ENCODE results near the gene ANKRD27.

Gene ANKRD27

DNA sequence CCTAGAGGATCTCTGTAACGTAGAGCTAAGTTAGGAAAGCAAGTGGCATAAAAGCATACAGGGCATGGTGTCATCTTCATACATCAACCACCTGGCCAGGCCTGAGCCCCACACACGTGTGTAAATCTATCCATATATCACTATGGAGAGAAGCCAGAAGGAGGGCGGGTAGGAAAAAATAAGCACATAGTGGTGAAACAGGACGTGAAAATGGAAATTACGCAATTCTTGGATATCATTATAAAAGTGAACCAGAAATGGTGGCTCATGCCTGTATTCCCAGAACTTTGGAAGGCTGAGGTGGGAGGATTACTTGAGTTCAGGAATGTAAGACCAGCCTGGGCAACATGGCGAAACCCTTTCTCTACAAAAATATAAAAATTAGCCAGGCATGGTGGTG is 50.6 kb downstream of the ANKRD27 start:
- H3K23ac ChIP-seq (ENCODE audit: low read length): no peak overlapping the region
- no peak overlapping the region for H2BK120ac ChIP-seq (ENCODE audit: insufficient read depth, low read length, poor library complexity)
- no peak overlapping the region for H3K9ac ChIP-seq (ENCODE audit: low read length)
- H3K4me3 ChIP-seq (ENCODE audit: low read depth, low read length): no peak overlapping the region
- H4K12ac ChIP-seq (ENCODE audit: low read depth, low read length): no peak overlapping the region
- no peak overlapping the region for H4K91ac ChIP-seq (ENCODE audit: low read depth, low read length)
- no peak overlapping the region for H2AFZ ChIP-seq (ENCODE audit: insufficient read depth, low read length, poor library complexity)
- no peak overlapping the region for H3K27ac ChIP-seq (ENCODE audit: low read depth, low read length)
- WGBS (ENCODE audit: extremely low coverage, insufficient coverage, insufficient read length): no CpG with 5 or more reads among the region's 6 CpGs
- H4K8ac ChIP-seq (ENCODE audit: low read depth, low read length): no peak overlapping the region
- no peaks in the 10 kb centered on the region for H3K79me1 ChIP-seq (ENCODE audit: low read length)
- H2AK5ac ChIP-seq (ENCODE audit: low read length): no peak overlapping the region
- H3K27me3 ChIP-seq (ENCODE audit: insufficient read depth, low read length): no peaks in the 10 kb centered on the region
- no peak for DNase-seq
- peaks cover 45 to 46% of the 10 kb centered on the region in 2 experiments for H3K36me3 ChIP-seq (ENCODE audit: control insufficient read depth in 1 of 2, insufficient read depth in 2 of 2, low read length in 2 of 2)
- no peak overlapping the region for H2BK12ac ChIP-seq (ENCODE audit: low read length)
- H3K79me2 ChIP-seq (ENCODE audit: control insufficient read depth, insufficient read depth, low read length, poor library complexity): no peaks in the 10 kb centered on the region
- no peak overlapping the region for H2BK5ac ChIP-seq (ENCODE audit: low read depth, low read length, poor library complexity)
- H3K4me1 ChIP-seq (ENCODE audit: control insufficient read depth in 1 of 2, insufficient read depth in 2 of 2, low read length in 2 of 2): no peaks in the 10 kb centered on the region
- H3K4me2 ChIP-seq (ENCODE audit: low read length): no peak overlapping the region
- no peak overlapping the region for H3K4ac ChIP-seq (ENCODE audit: low read depth, low read length)
- no peak overlapping the region for H3K14ac ChIP-seq (ENCODE audit: low read length)
- H3K9me3 ChIP-seq (ENCODE audit: insufficient read depth, low read depth, low read length): peaks cover 2% of the 10 kb centered on the region
- no peak overlapping the region for H3K18ac ChIP-seq (ENCODE audit: low read length)

DNA sequence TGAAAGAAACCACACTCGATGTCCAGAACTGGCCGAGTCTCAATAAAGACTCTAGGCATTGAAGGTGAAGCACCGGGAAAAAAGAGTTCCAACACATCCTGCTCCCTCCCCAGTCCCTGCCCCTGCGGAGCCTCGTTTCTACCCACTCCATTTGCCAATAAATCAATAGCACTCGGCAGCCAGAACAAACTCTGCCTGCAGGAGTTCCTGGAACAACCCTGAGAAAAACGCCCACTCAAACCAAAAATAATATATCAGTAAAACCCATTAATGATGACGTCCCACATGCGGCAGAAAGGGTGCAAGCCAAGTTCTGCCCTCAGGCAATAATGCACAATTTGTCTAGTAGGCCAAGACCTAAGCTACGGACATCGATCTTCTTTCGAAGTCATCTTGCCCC is 53.0 kb downstream of the ANKRD27 start:
- Histone ChIP-seq H3K14ac (ENCODE audit: low read length) (no peak overlapping the region), H3K9me3 (ENCODE audit: insufficient read depth, low read depth, low read length) (no peaks in the 10 kb centered on the region), H3K4me3 (ENCODE audit: low read depth, low read length) (no peak overlapping the region), H2BK12ac (ENCODE audit: low read length) (no peak overlapping the region), H2BK5ac (ENCODE audit: low read depth, low read length, poor library complexity) (no peak overlapping the region), H4K8ac (ENCODE audit: low read depth, low read length) (no peak overlapping the region), H3K9ac (ENCODE audit: low read length) (no peak overlapping the region), H3K79me2 (ENCODE audit: control insufficient read depth, insufficient read depth, low read length, poor library complexity) (no peaks in the 10 kb centered on the region), H3K4me1 (ENCODE audit: control insufficient read depth in 1 of 2, insufficient read depth in 2 of 2, low read length in 2 of 2) (no peaks in the 10 kb centered on the region), H4K91ac (ENCODE audit: low read depth, low read length) (no peak overlapping the region), H3K23ac (ENCODE audit: low read length) (no peak overlapping the region), H4K12ac (ENCODE audit: low read depth, low read length) (no peak overlapping the region), H3K27me3 (ENCODE audit: insufficient read depth, low read length) (no peaks in the 10 kb centered on the region), H3K79me1 (ENCODE audit: low read length) (no peaks in the 10 kb centered on the region), H2AK5ac (ENCODE audit: low read length) (no peak overlapping the region), H2BK120ac (ENCODE audit: insufficient read depth, low read length, poor library complexity) (no peak overlapping the region), H3K27ac (ENCODE audit: low read depth, low read length) (no peak overlapping the region), H3K4me2 (ENCODE audit: low read length) (no peak overlapping the region), H3K36me3 (ENCODE audit: control insufficient read depth in 1 of 2, insufficient read depth in 2 of 2, low read length in 2 of 2) (peaks cover 39 to 47% of the 10 kb centered on the region in 2 experiments), H3K18ac (ENCODE audit: low read length) (no peak overlapping the region), H2AFZ (ENCODE audit: insufficient read depth, low read length, poor library complexity) (no peak overlapping the region), H3K4ac (ENCODE audit: low read depth, low read length) (no peak overlapping the region)
- whole genome bisulfite sequencing (ENCODE audit: extremely low coverage, insufficient coverage, insufficient read length): no CpG with 5 or more reads among the region's 12 CpGs
- no peak for DNase-seq

DNA sequence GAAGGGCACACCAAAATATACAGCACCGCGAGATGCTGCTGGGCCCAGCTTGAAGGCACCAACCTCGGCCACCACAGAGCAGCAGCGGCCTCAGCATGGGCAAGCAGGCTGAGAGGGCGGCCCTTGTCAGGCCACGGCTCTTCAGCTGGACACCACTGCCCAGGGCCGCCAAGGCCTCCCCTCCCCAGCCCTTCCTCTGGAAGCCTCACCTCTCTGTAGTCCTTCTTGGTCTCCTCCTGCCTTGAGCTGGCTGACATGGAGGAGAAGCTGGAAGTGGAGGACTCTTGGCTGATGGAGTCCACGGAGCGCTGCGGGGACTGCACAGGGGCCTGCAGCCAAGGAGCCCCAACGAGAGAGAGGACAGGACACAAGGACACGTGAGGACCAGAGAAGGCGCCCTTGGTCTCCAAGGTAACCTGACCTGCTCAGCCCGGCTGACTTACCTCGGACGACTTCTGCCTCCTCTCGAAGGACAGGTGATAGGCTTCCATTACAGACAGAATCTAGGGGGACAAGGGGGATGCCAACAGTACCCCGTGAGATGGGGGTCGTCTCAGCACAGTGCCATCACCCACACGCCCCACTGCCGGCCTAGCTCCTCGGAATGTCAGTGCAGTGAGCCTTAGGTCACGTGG is 55.8 kb downstream of the ANKRD27 start:
- Histone ChIP-seq H3K4me2 (ENCODE audit: low read length) (no peak overlapping the region), H2BK12ac (ENCODE audit: low read length) (no peak overlapping the region), H3K23ac (ENCODE audit: low read length) (no peak overlapping the region), H3K18ac (ENCODE audit: low read length) (no peak overlapping the region), H2BK120ac (ENCODE audit: insufficient read depth, low read length, poor library complexity) (no peak overlapping the region), H4K91ac (ENCODE audit: low read depth, low read length) (no peak overlapping the region), H4K12ac (ENCODE audit: low read depth, low read length) (no peak overlapping the region), H3K9ac (ENCODE audit: low read length) (no peak overlapping the region), H3K79me1 (ENCODE audit: low read length) (no peaks in the 10 kb centered on the region), H2BK5ac (ENCODE audit: low read depth, low read length, poor library complexity) (no peak overlapping the region), H2AK5ac (ENCODE audit: low read length) (no peak overlapping the region), H2AFZ (ENCODE audit: insufficient read depth, low read length, poor library complexity) (no peak overlapping the region), H3K27me3 (ENCODE audit: insufficient read depth, low read length) (no peaks in the 10 kb centered on the region), H3K79me2 (ENCODE audit: control insufficient read depth, insufficient read depth, low read length, poor library complexity) (no peaks in the 10 kb centered on the region), H3K9me3 (ENCODE audit: insufficient read depth, low read depth, low read length) (no peaks in the 10 kb centered on the region), H4K8ac (ENCODE audit: low read depth, low read length) (no peak overlapping the region), H3K4me1 (ENCODE audit: control insufficient read depth in 1 of 2, insufficient read depth in 2 of 2, low read length in 2 of 2) (no peaks in the 10 kb centered on the region), H3K14ac (ENCODE audit: low read length) (no peak overlapping the region), H3K4me3 (ENCODE audit: low read depth, low read length) (no peak overlapping the region), H3K27ac (ENCODE audit: low read depth, low read length) (no peak overlapping the region), H3K36me3 (ENCODE audit: control insufficient read depth in 1 of 2, insufficient read depth in 2 of 2, low read length in 2 of 2) (peaks cover 51 to 58% of the 10 kb centered on the region in 2 experiments), H3K4ac (ENCODE audit: low read depth, low read length) (no peak overlapping the region)
- DNase-seq: no peak
- WGBS (ENCODE audit: extremely low coverage, insufficient coverage, insufficient read length): no CpG with 5 or more reads among the region's 23 CpGs

DNA sequence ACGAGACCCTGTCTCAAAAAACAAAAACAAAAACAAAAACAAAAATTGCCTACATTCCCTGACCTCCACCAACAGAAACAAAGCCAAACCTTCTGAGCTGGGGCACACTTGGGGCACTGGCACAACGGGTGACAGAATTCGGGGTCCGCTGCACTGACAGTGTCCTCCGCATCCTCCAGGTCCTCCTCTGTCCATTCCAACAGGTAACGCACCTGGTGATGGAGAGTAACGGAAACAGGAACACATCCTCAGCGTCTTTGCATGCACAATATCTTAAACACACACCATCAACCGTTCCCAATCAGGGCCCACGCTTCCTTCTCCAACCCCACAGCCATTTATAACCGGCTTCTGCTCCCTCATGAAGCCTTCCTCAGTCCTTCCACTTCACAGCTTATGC is 59.4 kb downstream of the ANKRD27 start:
- DNase-seq: no peak
- no peak overlapping the region for H3K14ac ChIP-seq (ENCODE audit: low read length)
- no peaks in the 10 kb centered on the region for H3K9me3 ChIP-seq (ENCODE audit: insufficient read depth, low read depth, low read length)
- no peak overlapping the region for H3K27ac ChIP-seq (ENCODE audit: low read depth, low read length)
- H2BK120ac ChIP-seq (ENCODE audit: insufficient read depth, low read length, poor library complexity): no peak overlapping the region
- H2BK5ac ChIP-seq (ENCODE audit: low read depth, low read length, poor library complexity): no peak overlapping the region
- no peak overlapping the region for H2AK5ac ChIP-seq (ENCODE audit: low read length)
- H3K36me3 ChIP-seq (ENCODE audit: control insufficient read depth in 1 of 2, insufficient read depth in 2 of 2, low read length in 2 of 2): peaks cover 33 to 51% of the 10 kb centered on the region in 2 experiments
- no peak overlapping the region for H3K4me2 ChIP-seq (ENCODE audit: low read length)
- no peak overlapping the region for H3K4me3 ChIP-seq (ENCODE audit: low read depth, low read length)
- no peaks in the 10 kb centered on the region for H3K4me1 ChIP-seq (ENCODE audit: control insufficient read depth in 1 of 2, insufficient read depth in 2 of 2, low read length in 2 of 2)
- no peak overlapping the region for H3K4ac ChIP-seq (ENCODE audit: low read depth, low read length)
- no peaks in the 10 kb centered on the region for H3K79me2 ChIP-seq (ENCODE audit: control insufficient read depth, insufficient read depth, low read length, poor library complexity)
- H3K23ac ChIP-seq (ENCODE audit: low read length): no peak overlapping the region
- H4K12ac ChIP-seq (ENCODE audit: low read depth, low read length): no peak overlapping the region
- H2BK12ac ChIP-seq (ENCODE audit: low read length): no peak overlapping the region
- H3K9ac ChIP-seq (ENCODE audit: low read length): no peak overlapping the region
- no peaks in the 10 kb centered on the region for H3K79me1 ChIP-seq (ENCODE audit: low read length)
- H4K91ac ChIP-seq (ENCODE audit: low read depth, low read length): no peak overlapping the region
- H2AFZ ChIP-seq (ENCODE audit: insufficient read depth, low read length, poor library complexity): no peak overlapping the region
- WGBS (ENCODE audit: extremely low coverage, insufficient coverage, insufficient read length): no CpG with 5 or more reads among the region's 11 CpGs
- H3K18ac ChIP-seq (ENCODE audit: low read length): no peak overlapping the region
- no peaks in the 10 kb centered on the region for H3K27me3 ChIP-seq (ENCODE audit: insufficient read depth, low read length)
- H4K8ac ChIP-seq (ENCODE audit: low read depth, low read length): no peak overlapping the region

Data from trophoblast cell (in vitro differentiated cells and primary cell).